ENCODE results near the gene CDH13.

GRCh38 chr16:83619381-83620150, 992.8 kb downstream of the CDH13 start:
- no peak for TF ChIP-seq CTCF (IDR thresholded peaks at IDR 0.05; ENCODE audit: low read depth, low read length, poor library complexity, severe bottlenecking)
- TF ChIP-seq EZH2phosphoT487 (IDR thresholded peaks at IDR 0.05; ENCODE audit: borderline replicate concordance, low read length), result no peak

Data from DOHH2 (cell line).